ENCODE data around the gene IQSEC3. TPM values are rescaled to one million over a fixed set of nuclear protein-coding genes. Genes with fewer than 3 reads are reported as not detected.

IQSEC3 gene
- total RNA-seq, 3 donors from 2014 or later (not counting 1 experiment from before 2014, with no cell fraction given), result 4.4 to 7.1 (median 5.3) TPM

GRCh38 chr12:209851-210250 lies 143.3 kb downstream of the IQSEC3 start:
- 95% methylated on average over 12 of the region's 12 CpGs for WGBS (ENCODE audit: insufficient coverage)
- Histone ChIP-seq H3K36me3 (ENCODE audit: control insufficient read depth, insufficient read depth, low read length) (no peaks in the 10 kb centered on the region), H3K4me1 (ENCODE audit: control insufficient read depth, insufficient read depth, low read length) (peaks cover 9% of the 10 kb centered on the region), H3K27ac (ENCODE audit: low read length) (no peak overlapping the region), H3K4me3 (ENCODE audit: low read length) (no peak overlapping the region), H3K27me3 (ENCODE audit: control insufficient read depth, insufficient read depth, low read length) (no peaks in the 10 kb centered on the region), H3K9me3 (ENCODE audit: control insufficient read depth, insufficient read depth, low read length) (no peaks in the 10 kb centered on the region)
- H3K27me3 Mint-ChIP-seq (ENCODE audit: low read depth in 2 of 2), result peaks cover 40 to 63% of the 10 kb centered on the region in 2 donors
- no peaks in the 10 kb centered on the region for H3K9me3 Mint-ChIP-seq
- DNase-seq (no peak), ATAC-seq (no peak)
- H3K27ac Mint-ChIP-seq, result no peak overlapping the region
- H3K4me1 Mint-ChIP-seq, result peaks cover 5 to 9% of the 10 kb centered on the region in 2 donors
- H3K36me3 Mint-ChIP-seq, result no peaks in the 10 kb centered on the region
- no peak for TF ChIP-seq CTCF (IDR thresholded peaks at IDR 0.05)
- no peak overlapping the region for H3K4me3 Mint-ChIP-seq
- intact Hi-C loops (cut with micrococcal nuclease), result no loop called here

GRCh38 chr12:210277-211141 lies 143.9 kb downstream of the IQSEC3 start:
- TF ChIP-seq CTCF (IDR thresholded peaks at IDR 0.05), result no peak
- ATAC-seq, result no peak
- H3K4me3 Mint-ChIP-seq, result no peak overlapping the region
- H3K27ac Mint-ChIP-seq, result no peak overlapping the region
- Histone ChIP-seq H3K27me3 (ENCODE audit: control insufficient read depth, insufficient read depth, low read length) (no peaks in the 10 kb centered on the region), H3K4me1 (ENCODE audit: control insufficient read depth, insufficient read depth, low read length) (peaks cover 9% of the 10 kb centered on the region), H3K27ac (ENCODE audit: low read length) (no peak overlapping the region), H3K9me3 (ENCODE audit: control insufficient read depth, insufficient read depth, low read length) (no peaks in the 10 kb centered on the region), H3K4me3 (ENCODE audit: low read length) (no peak overlapping the region), H3K36me3 (ENCODE audit: control insufficient read depth, insufficient read depth, low read length) (no peaks in the 10 kb centered on the region)
- intact Hi-C loops (cut with micrococcal nuclease), result no loop called here
- peaks cover 5 to 9% of the 10 kb centered on the region in 2 donors for H3K4me1 Mint-ChIP-seq
- 86% methylated on average over 16 of the region's 16 CpGs for WGBS (ENCODE audit: insufficient coverage)
- no peak for DNase-seq
- H3K36me3 Mint-ChIP-seq, result no peaks in the 10 kb centered on the region
- H3K27me3 Mint-ChIP-seq (ENCODE audit: low read depth in 2 of 2), result peaks cover 37 to 56% of the 10 kb centered on the region in 2 donors
- H3K9me3 Mint-ChIP-seq, result no peaks in the 10 kb centered on the region

- DNase-seq (no peak), ATAC-seq (no peak)
- Histone ChIP-seq H3K4me3 (ENCODE audit: low read length) (no peak overlapping the region), H3K9me3 (ENCODE audit: control insufficient read depth, insufficient read depth, low read length) (no peaks in the 10 kb centered on the region), H3K36me3 (ENCODE audit: control insufficient read depth, insufficient read depth, low read length) (no peaks in the 10 kb centered on the region), H3K4me1 (ENCODE audit: control insufficient read depth, insufficient read depth, low read length) (peaks cover 9% of the 10 kb centered on the region), H3K27ac (ENCODE audit: low read length) (no peak overlapping the region), H3K27me3 (ENCODE audit: control insufficient read depth, insufficient read depth, low read length) (no peaks in the 10 kb centered on the region)
- no peak for TF ChIP-seq CTCF (IDR thresholded peaks at IDR 0.05)
- Mint-ChIP-seq H3K27me3 (ENCODE audit: low read depth in 2 of 2) (peaks cover 32 to 51% of the 10 kb centered on the region in 2 donors), H3K4me1 (peaks cover 5 to 9% of the 10 kb centered on the region in 2 donors), H3K4me3 (no peak overlapping the region), H3K36me3 (no peaks in the 10 kb centered on the region), H3K9me3 (no peaks in the 10 kb centered on the region), H3K27ac (no peak overlapping the region)
- intact Hi-C loops (cut with micrococcal nuclease), result no loop called here
- 86% methylated on average over 3 of the region's 3 CpGs for WGBS (ENCODE audit: insufficient coverage)
Measured at GRCh38 chr12:211142-211465, 144.5 kb downstream of the IQSEC3 start.

All from natural killer cell (primary cell).